WERI-Rb-1 (cell line): Measurements from ENCODE around the gene RING1.

Experiments used
- DNase-seq: peaks from one replicate; pipeline ENCODE4 v3.0.0-alpha.2; 2020
- H3K27ac ChIP-seq: fragments of 250-450 bp; sonication (Bioruptor Pico); 2 replicates; pipeline ENCODE4 v1.5.1; 2020; ENCODE audit warnings: mild to moderate bottlenecking, moderate library complexity
- H3K27me3 ChIP-seq: fragments of 250-450 bp; sonication (Bioruptor Pico); 2 replicates; pipeline ENCODE4 v1.5.1; 2021; ENCODE audit warnings: mild to moderate bottlenecking, low read depth, moderate library complexity; ENCODE audit not compliant: insufficient read depth, severe bottlenecking
- H3K36me3 ChIP-seq: fragments of 250-450 bp; sonication (Bioruptor Pico); 2 replicates; pipeline ENCODE4 v1.5.1; 2020; ENCODE audit warnings: mild to moderate bottlenecking, moderate library complexity
- H3K4me3 ChIP-seq: 2 replicates; pipeline ENCODE4 v1.5.1; 2011; ENCODE audit warnings: low read depth, mild to moderate bottlenecking, control low read depth, low read length
- H3K9me3 ChIP-seq: fragments of 250-450 bp; sonication (Bioruptor Pico); 2 replicates; pipeline ENCODE4 v1.5.1; 2021; ENCODE audit warnings: mild to moderate bottlenecking, moderate library complexity; ENCODE audit not compliant: severe bottlenecking
- CTCF ChIP-seq: IDR thresholded peaks from 2 replicates; pipeline ENCODE4 v1.5.1; 2011; ENCODE audit warnings: low read depth, mild to moderate bottlenecking, control low read depth, inconsistent platforms, low read length

RING1 gene

GRCh38 chr6:33189625-33190448 lies 18.5 kb upstream of the RING1 start:
- Histone ChIP-seq H3K9me3 (no peaks in the 10 kb centered on the region), H3K4me3 (no peak overlapping the region), H3K36me3 (peaks cover 13% of the 10 kb centered on the region), H3K27me3 (no peaks in the 10 kb centered on the region), H3K27ac (no peak overlapping the region)
- no peak for DNase-seq
- TF ChIP-seq CTCF = no peak

- TF ChIP-seq CTCF = no peak
- H3K4me3 ChIP-seq = no peak overlapping the region
- H3K27ac ChIP-seq = no peak overlapping the region
- H3K36me3 ChIP-seq = peaks cover 21% of the 10 kb centered on the region
- no peaks in the 10 kb centered on the region for H3K9me3 ChIP-seq
- no peaks in the 10 kb centered on the region for H3K27me3 ChIP-seq
- DNase-seq = no peak
These were observed 17.7 kb upstream of the RING1 start for GRCh38 chr6:33190504-33191107.

GRCh38 chr6:33191383-33192104 lies 16.8 kb upstream of the RING1 start:
- TF ChIP-seq CTCF = no peak
- H3K27ac ChIP-seq = no peak overlapping the region
- no peak for DNase-seq
- H3K27me3 ChIP-seq = no peaks in the 10 kb centered on the region
- H3K4me3 ChIP-seq = peak overlapping the region; percentile 72
- H3K36me3 ChIP-seq = peaks cover 30% of the 10 kb centered on the region
- H3K9me3 ChIP-seq = no peaks in the 10 kb centered on the region

GRCh38 chr6:33192105-33192646 lies 16.1 kb upstream of the RING1 start, which contains the start of gene COL11A2:
COL11A2 (minus strand) TSS chr6:33192467; CDS start chr6:33192240, 227 bp downstream.
- Histone ChIP-seq H3K9me3 (no peaks in the 10 kb centered on the region), H3K27ac (peak within 1 kb of the TSS; percentile 42), H3K27me3 (no peaks in the 10 kb centered on the region), H3K36me3 (peaks cover 36% of the 10 kb centered on the region), H3K4me3 (peak within 1 kb of the TSS; percentile 72)
- peak; percentile 76 for DNase-seq
- TF ChIP-seq CTCF = no peak

GRCh38 chr6:33192671-33193602 lies 15.4 kb upstream of the RING1 start:
- Histone ChIP-seq H3K27me3 (no peaks in the 10 kb centered on the region), H3K9me3 (no peaks in the 10 kb centered on the region), H3K36me3 (peaks cover 44% of the 10 kb centered on the region), H3K4me3 (peak overlapping the region; percentile 72), H3K27ac (peak overlapping the region; percentile 42)
- DNase-seq = peak; percentile 74
- TF ChIP-seq CTCF = no peak
